Measurements from ENCODE around the gene FMR1. TPM values are rescaled to one million over a fixed set of nuclear protein-coding genes. Genes with fewer than 3 reads are reported as not detected.

FMR1 gene
- total RNA-seq, 2 experiments from 2014 or later, result 87.9 to 95.3 TPM

DNA sequence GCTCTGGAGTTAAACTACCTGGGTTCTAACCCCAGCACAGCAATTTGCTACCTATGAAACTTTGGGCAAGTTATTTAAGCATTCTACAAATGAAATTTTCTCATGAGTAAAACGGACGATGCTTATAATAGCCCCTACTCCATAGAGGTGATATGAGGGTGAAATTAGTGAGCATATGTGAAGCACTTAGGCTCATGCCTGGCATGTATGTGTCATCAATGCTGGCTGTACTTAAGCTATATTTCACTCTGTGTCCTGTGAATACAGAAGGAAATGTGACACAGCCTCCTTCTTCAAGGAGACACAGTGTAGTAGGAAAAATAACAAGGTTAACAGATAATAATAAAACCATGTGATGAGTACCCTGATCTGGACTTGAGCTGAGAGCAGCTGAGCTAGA lies 49.0 kb downstream of the FMR1 start:
- no peaks in the 10 kb centered on the region for H3K9me3 ChIP-seq (ENCODE audit: control insufficient read depth in 1 of 2, insufficient read depth in 1 of 2, low read length in 2 of 2)
- Mint-ChIP-seq H3K27ac (no peak overlapping the region), H3K36me3 (ENCODE audit: low read depth) (no peaks in the 10 kb centered on the region), H3K27me3 (peaks cover 19% of the 10 kb centered on the region), H3K4me3 (no peak overlapping the region), H3K9me3 (no peaks in the 10 kb centered on the region), H3K4me1 (ENCODE audit: low read depth) (no peaks in the 10 kb centered on the region)
- CTCF ChIA-PET, result no interaction called here
- no peak overlapping the region for H3K4me3 ChIP-seq (ENCODE audit: low read length)
- TF ChIP-seq CTCF (IDR thresholded peaks at IDR 0.05), result no peak
- no peak for DNase-seq
- H3K4me1 ChIP-seq (ENCODE audit: insufficient read depth, low read length), result no peaks in the 10 kb centered on the region
- POLR2A ChIA-PET, result no interaction called here
- no peaks in the 10 kb centered on the region for H3K36me3 ChIP-seq (ENCODE audit: insufficient read depth, low read length)
- H3K27ac ChIP-seq (ENCODE audit: low read depth in 1 of 2, low read length in 2 of 2), result no peak overlapping the region
- ATAC-seq (ENCODE audit: poor library complexity), result no peak
- intact Hi-C loops (cut with DNase I, micrococcal nuclease), result no loop called here
- H3K27me3 ChIP-seq (ENCODE audit: control insufficient read depth in 1 of 2, insufficient read depth in 2 of 2, low read length in 2 of 2), result no peaks in the 10 kb centered on the region

- no peak for TF ChIP-seq CTCF (IDR thresholded peaks at IDR 0.05)
- no peak for ATAC-seq (ENCODE audit: poor library complexity)
- H3K36me3 Mint-ChIP-seq (ENCODE audit: low read depth), result no peaks in the 10 kb centered on the region
- Histone ChIP-seq H3K36me3 (ENCODE audit: insufficient read depth, low read length) (no peaks in the 10 kb centered on the region), H3K27me3 (ENCODE audit: control insufficient read depth in 1 of 2, insufficient read depth in 2 of 2, low read length in 2 of 2) (no peaks in the 10 kb centered on the region), H3K4me1 (ENCODE audit: insufficient read depth, low read length) (no peaks in the 10 kb centered on the region), H3K9me3 (ENCODE audit: control insufficient read depth in 1 of 2, insufficient read depth in 1 of 2, low read length in 2 of 2) (no peaks in the 10 kb centered on the region), H3K4me3 (ENCODE audit: low read length) (no peak overlapping the region), H3K27ac (ENCODE audit: low read depth in 1 of 2, low read length in 2 of 2) (no peak overlapping the region)
- H3K9me3 Mint-ChIP-seq, result no peaks in the 10 kb centered on the region
- no peak overlapping the region for H3K4me3 Mint-ChIP-seq
- peaks cover 19% of the 10 kb centered on the region for H3K27me3 Mint-ChIP-seq
- H3K4me1 Mint-ChIP-seq (ENCODE audit: low read depth), result no peaks in the 10 kb centered on the region
- ChIA-PET POLR2A (no interaction called here), CTCF (interaction anchor here (1.1 kb wide), 1 partner anchor 13 kb away, joined by 3 read pairs; no protein-coding TSS in a partner anchor)
- DNase-seq, result no peak
- intact Hi-C loops (cut with DNase I, micrococcal nuclease), result no loop called here
- H3K27ac Mint-ChIP-seq, result no peak overlapping the region
These were observed 50.8 kb downstream of the FMR1 start for GRCh38 chrX:147962476-147962875.

DNA sequence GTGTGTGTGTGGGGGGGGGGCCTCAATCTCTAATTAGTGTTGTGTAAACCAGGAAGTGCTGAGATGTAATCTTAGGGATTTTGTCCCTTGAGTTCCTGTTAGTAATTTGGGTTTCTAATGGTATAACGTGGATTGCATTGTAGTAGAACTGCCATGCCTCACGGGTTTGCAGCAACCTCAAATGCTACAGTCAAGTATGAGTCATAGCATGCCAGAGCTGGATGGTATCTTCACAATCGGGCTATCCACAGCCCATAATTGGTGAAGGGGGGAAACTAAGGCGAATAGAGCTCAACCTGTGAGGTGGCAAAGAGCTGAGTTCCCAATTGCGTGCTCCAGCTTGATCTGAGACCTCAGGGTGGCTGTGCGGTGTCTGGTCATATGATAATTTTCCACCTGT lies 67.2 kb downstream of the FMR1 start:
- Mint-ChIP-seq H3K4me1 (ENCODE audit: low read depth) (no peaks in the 10 kb centered on the region), H3K36me3 (ENCODE audit: low read depth) (no peaks in the 10 kb centered on the region), H3K9me3 (no peaks in the 10 kb centered on the region), H3K27ac (no peak overlapping the region), H3K27me3 (no peaks in the 10 kb centered on the region), H3K4me3 (no peak overlapping the region)
- H3K36me3 ChIP-seq (ENCODE audit: insufficient read depth, low read length), result no peaks in the 10 kb centered on the region
- no peaks in the 10 kb centered on the region for H3K27me3 ChIP-seq (ENCODE audit: control insufficient read depth in 1 of 2, insufficient read depth in 2 of 2, low read length in 2 of 2)
- ChIA-PET POLR2A (no interaction called here), CTCF (no interaction called here)
- TF ChIP-seq CTCF (IDR thresholded peaks at IDR 0.05), result no peak
- H3K9me3 ChIP-seq (ENCODE audit: control insufficient read depth in 1 of 2, insufficient read depth in 1 of 2, low read length in 2 of 2), result peaks cover 0 to 8% of the 10 kb centered on the region in 2 experiments
- no peak overlapping the region for H3K27ac ChIP-seq (ENCODE audit: low read depth in 1 of 2, low read length in 2 of 2)
- no peaks in the 10 kb centered on the region for H3K4me1 ChIP-seq (ENCODE audit: insufficient read depth, low read length)
- ATAC-seq (ENCODE audit: poor library complexity) (no peak), DNase-seq (no peak)
- H3K4me3 ChIP-seq (ENCODE audit: low read length), result no peak overlapping the region
- intact Hi-C loops (cut with DNase I, micrococcal nuclease), result no loop called here
